Measurements from ENCODE around the gene BCORL1.

BCORL1 gene

GRCh38 chrX:130012683-130013082 lies 30.2 kb downstream of the BCORL1 start:
- no CpG with 5 or more reads among the region's 10 CpGs for WGBS, 2 donors (ENCODE audit: extremely low coverage in 2 of 2, insufficient read length in 2 of 2, insufficient replicate concordance in 1 of 2)
- no peak overlapping the region for H3K23ac ChIP-seq (ENCODE audit: low read depth, low read length, poor library complexity)

GRCh38 chrX:130013661-130014060 lies 31.2 kb downstream of the BCORL1 start:
- Histone ChIP-seq H3K4me1 (ENCODE audit: control insufficient read depth in 2 of 2, insufficient read depth in 1 of 2, low read depth in 1 of 2, low read length in 2 of 2) (no peaks in the 10 kb centered on the region), H3K27ac (replicated peaks; ENCODE audit: low read length) (no peak overlapping the region), H3K79me1 (ENCODE audit: low read depth, low read length) (peaks cover 1% of the 10 kb centered on the region), H3K4ac (ENCODE audit: low read length) (no peak overlapping the region), H4K91ac (ENCODE audit: low read depth, low read length, poor library complexity) (no peak overlapping the region), H3K36me3 (replicated peaks in 1 of 2; ENCODE audit: control insufficient read depth in 2 of 2, insufficient read depth in 2 of 2, low read length in 2 of 2) (peaks cover 32 to 66% of the 10 kb centered on the region in 2 donors), H3K9ac (ENCODE audit: low read depth, low read length, poor library complexity) (no peak overlapping the region), H3K18ac (ENCODE audit: low read length) (no peak overlapping the region), H2BK5ac (ENCODE audit: low read length) (no peak overlapping the region), H2BK15ac (ENCODE audit: low read length) (no peak overlapping the region), H2BK12ac (ENCODE audit: low read length) (no peak overlapping the region), H3K4me2 (ENCODE audit: insufficient read depth, low read length, poor library complexity, severe bottlenecking) (peak overlapping the region; percentile 11), H2AFZ (ENCODE audit: low read length) (no peak overlapping the region), H4K8ac (ENCODE audit: low read depth, low read length) (no peak overlapping the region), H3K27me3 (ENCODE audit: control insufficient read depth in 3 of 3, insufficient read depth in 3 of 3, low read depth in 1 of 3, low read length in 3 of 3) (no peaks in the 10 kb centered on the region), H3K4me3 (ENCODE audit: low read length in 2 of 2) (no peak overlapping the region), H2AK5ac (ENCODE audit: low read depth, low read length) (no peak overlapping the region), H2BK120ac (ENCODE audit: low read depth, low read length) (no peak overlapping the region), H3K9me3 (replicated peaks in 1 of 2; ENCODE audit: control insufficient read depth in 2 of 2, insufficient read depth in 1 of 2, low read depth in 1 of 2, low read length in 2 of 2) (no peaks in the 10 kb centered on the region), H3K14ac (ENCODE audit: low read length) (no peak overlapping the region), H3K23ac (ENCODE audit: low read depth, low read length, poor library complexity) (no peak overlapping the region)
- DNase-seq (ENCODE audit: low spot score), result no peak
- no CpG with 5 or more reads among the region's 14 CpGs for WGBS, 2 donors (ENCODE audit: extremely low coverage in 2 of 2, insufficient read length in 2 of 2, insufficient replicate concordance in 1 of 2)

More at GRCh38 chrX:130012683-130013082, 30.2 kb downstream of the BCORL1 start:
- Histone ChIP-seq H3K4me2 (ENCODE audit: insufficient read depth, low read length, poor library complexity, severe bottlenecking) (no peak overlapping the region), H3K4ac (ENCODE audit: low read length) (no peak overlapping the region), H3K14ac (ENCODE audit: low read length) (no peak overlapping the region), H3K18ac (ENCODE audit: low read length) (no peak overlapping the region), H2AK5ac (ENCODE audit: low read depth, low read length) (no peak overlapping the region), H2BK12ac (ENCODE audit: low read length) (no peak overlapping the region), H2BK120ac (ENCODE audit: low read depth, low read length) (no peak overlapping the region), H3K27me3 (ENCODE audit: control insufficient read depth in 3 of 3, insufficient read depth in 3 of 3, low read depth in 1 of 3, low read length in 3 of 3) (no peaks in the 10 kb centered on the region), H3K79me1 (ENCODE audit: low read depth, low read length) (peaks cover 1% of the 10 kb centered on the region), H2BK5ac (ENCODE audit: low read length) (no peak overlapping the region), H3K9ac (ENCODE audit: low read depth, low read length, poor library complexity) (no peak overlapping the region), H3K36me3 (replicated peaks in 1 of 2; ENCODE audit: control insufficient read depth in 2 of 2, insufficient read depth in 2 of 2, low read length in 2 of 2) (peaks cover 33 to 61% of the 10 kb centered on the region in 2 donors), H3K4me1 (ENCODE audit: control insufficient read depth in 2 of 2, insufficient read depth in 1 of 2, low read depth in 1 of 2, low read length in 2 of 2) (no peaks in the 10 kb centered on the region), H4K8ac (ENCODE audit: low read depth, low read length) (no peak overlapping the region), H4K91ac (ENCODE audit: low read depth, low read length, poor library complexity) (no peak overlapping the region), H3K4me3 (ENCODE audit: low read length in 2 of 2) (no peak overlapping the region), H3K9me3 (replicated peaks in 1 of 2; ENCODE audit: control insufficient read depth in 2 of 2, insufficient read depth in 1 of 2, low read depth in 1 of 2, low read length in 2 of 2) (no peaks in the 10 kb centered on the region), H2BK15ac (ENCODE audit: low read length) (no peak overlapping the region), H3K27ac (replicated peaks; ENCODE audit: low read length) (no peak overlapping the region), H2AFZ (ENCODE audit: low read length) (no peak overlapping the region)
- DNase-seq (ENCODE audit: low spot score), result no peak

DNA sequence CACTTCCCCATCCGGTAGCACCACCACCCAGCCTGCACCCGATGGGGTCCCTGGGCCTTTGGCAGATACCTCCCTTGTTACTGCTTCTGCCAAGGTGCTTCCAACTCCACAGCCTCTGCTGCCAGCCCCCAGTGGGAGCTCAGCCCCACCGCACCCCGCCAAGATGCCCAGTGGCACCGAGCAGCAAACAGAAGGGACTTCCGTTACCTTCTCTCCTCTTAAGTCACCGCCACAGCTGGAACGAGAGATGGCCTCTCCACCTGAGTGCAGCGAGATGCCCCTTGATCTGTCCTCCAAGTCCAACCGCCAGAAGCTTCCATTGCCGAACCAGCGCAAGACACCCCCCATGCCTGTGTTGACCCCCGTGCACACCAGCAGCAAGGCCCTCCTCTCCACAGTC lies 31.9 kb downstream of the BCORL1 start:
- no peak for DNase-seq (ENCODE audit: low spot score)
- Histone ChIP-seq H2AFZ (ENCODE audit: low read length) (no peak overlapping the region), H4K91ac (ENCODE audit: low read depth, low read length, poor library complexity) (no peak overlapping the region), H3K23ac (ENCODE audit: low read depth, low read length, poor library complexity) (no peak overlapping the region), H4K8ac (ENCODE audit: low read depth, low read length) (no peak overlapping the region), H2BK5ac (ENCODE audit: low read length) (no peak overlapping the region), H3K18ac (ENCODE audit: low read length) (no peak overlapping the region), H3K4me2 (ENCODE audit: insufficient read depth, low read length, poor library complexity, severe bottlenecking) (no peak overlapping the region), H3K9me3 (replicated peaks in 1 of 2; ENCODE audit: control insufficient read depth in 2 of 2, insufficient read depth in 1 of 2, low read depth in 1 of 2, low read length in 2 of 2) (no peaks in the 10 kb centered on the region), H3K27ac (replicated peaks; ENCODE audit: low read length) (no peak overlapping the region), H3K4me1 (ENCODE audit: control insufficient read depth in 2 of 2, insufficient read depth in 1 of 2, low read depth in 1 of 2, low read length in 2 of 2) (no peaks in the 10 kb centered on the region), H2BK12ac (ENCODE audit: low read length) (no peak overlapping the region), H3K4me3 (ENCODE audit: low read length in 2 of 2) (no peak overlapping the region), H3K36me3 (replicated peaks in 1 of 2; ENCODE audit: control insufficient read depth in 2 of 2, insufficient read depth in 2 of 2, low read length in 2 of 2) (peaks cover 29 to 64% of the 10 kb centered on the region in 2 donors), H2BK15ac (ENCODE audit: low read length) (no peak overlapping the region), H3K27me3 (ENCODE audit: control insufficient read depth in 3 of 3, insufficient read depth in 3 of 3, low read depth in 1 of 3, low read length in 3 of 3) (no peaks in the 10 kb centered on the region), H3K14ac (ENCODE audit: low read length) (no peak overlapping the region), H3K4ac (ENCODE audit: low read length) (no peak overlapping the region), H3K79me1 (ENCODE audit: low read depth, low read length) (peaks cover 1% of the 10 kb centered on the region), H2AK5ac (ENCODE audit: low read depth, low read length) (no peak overlapping the region), H2BK120ac (ENCODE audit: low read depth, low read length) (no peak overlapping the region), H3K9ac (ENCODE audit: low read depth, low read length, poor library complexity) (no peak overlapping the region)
- no CpG with 5 or more reads among the region's 13 CpGs for WGBS, 2 donors (ENCODE audit: extremely low coverage in 2 of 2, insufficient read length in 2 of 2, insufficient replicate concordance in 1 of 2)

DNA sequence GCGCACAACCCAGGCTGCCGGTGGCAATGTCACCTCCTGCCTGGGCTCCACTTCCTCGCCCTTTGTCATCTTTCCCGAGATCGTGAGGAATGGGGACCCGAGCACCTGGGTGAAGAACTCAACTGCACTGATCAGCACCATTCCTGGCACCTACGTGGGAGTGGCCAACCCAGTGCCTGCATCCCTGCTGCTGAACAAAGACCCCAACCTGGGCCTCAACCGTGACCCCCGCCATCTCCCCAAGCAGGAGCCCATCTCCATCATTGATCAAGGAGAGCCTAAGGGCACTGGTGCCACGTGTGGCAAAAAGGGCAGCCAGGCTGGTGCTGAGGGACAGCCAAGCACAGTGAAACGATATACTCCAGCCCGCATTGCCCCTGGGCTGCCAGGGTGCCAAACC lies 32.3 kb downstream of the BCORL1 start:
- H3K9ac ChIP-seq (ENCODE audit: low read depth, low read length, poor library complexity), result no peak overlapping the region
- H3K4me1 ChIP-seq (ENCODE audit: control insufficient read depth in 2 of 2, insufficient read depth in 1 of 2, low read depth in 1 of 2, low read length in 2 of 2), result no peaks in the 10 kb centered on the region
- H3K9me3 ChIP-seq (replicated peaks in 1 of 2; ENCODE audit: control insufficient read depth in 2 of 2, insufficient read depth in 1 of 2, low read depth in 1 of 2, low read length in 2 of 2), result no peaks in the 10 kb centered on the region
- no peak overlapping the region for H3K4me3 ChIP-seq (ENCODE audit: low read length in 2 of 2)
- H2BK120ac ChIP-seq (ENCODE audit: low read depth, low read length), result no peak overlapping the region
- H2AK5ac ChIP-seq (ENCODE audit: low read depth, low read length), result no peak overlapping the region
- H2BK12ac ChIP-seq (ENCODE audit: low read length), result no peak overlapping the region
- DNase-seq (ENCODE audit: low spot score), result no peak
- no peak overlapping the region for H3K23ac ChIP-seq (ENCODE audit: low read depth, low read length, poor library complexity)
- H2AFZ ChIP-seq (ENCODE audit: low read length), result no peak overlapping the region
- H3K4me2 ChIP-seq (ENCODE audit: insufficient read depth, low read length, poor library complexity, severe bottlenecking), result no peak overlapping the region
- no peak overlapping the region for H4K91ac ChIP-seq (ENCODE audit: low read depth, low read length, poor library complexity)
- no CpG with 5 or more reads among the region's 12 CpGs for WGBS, 2 donors (ENCODE audit: extremely low coverage in 2 of 2, insufficient read length in 2 of 2, insufficient replicate concordance in 1 of 2)
- H3K36me3 ChIP-seq (replicated peaks in 1 of 2; ENCODE audit: control insufficient read depth in 2 of 2, insufficient read depth in 2 of 2, low read length in 2 of 2), result peaks cover 32 to 68% of the 10 kb centered on the region in 2 donors
- H3K27me3 ChIP-seq (ENCODE audit: control insufficient read depth in 3 of 3, insufficient read depth in 3 of 3, low read depth in 1 of 3, low read length in 3 of 3), result no peaks in the 10 kb centered on the region
- H3K14ac ChIP-seq (ENCODE audit: low read length), result no peak overlapping the region
- H3K79me1 ChIP-seq (ENCODE audit: low read depth, low read length), result peaks cover 1% of the 10 kb centered on the region
- no peak overlapping the region for H3K4ac ChIP-seq (ENCODE audit: low read length)
- H3K27ac ChIP-seq (replicated peaks; ENCODE audit: low read length), result no peak overlapping the region
- no peak overlapping the region for H2BK5ac ChIP-seq (ENCODE audit: low read length)
- H2BK15ac ChIP-seq (ENCODE audit: low read length), result no peak overlapping the region
- no peak overlapping the region for H4K8ac ChIP-seq (ENCODE audit: low read depth, low read length)
- H3K18ac ChIP-seq (ENCODE audit: low read length), result no peak overlapping the region

All from neuronal stem cell (in vitro differentiated cells).